Mesenchymal stem cell (in vitro differentiated cells and primary cell): ENCODE results near the gene VIL1.

Experiments used
- DNase-seq: peaks from one replicate; pipeline ENCODE4 v3.0.0-alpha.2; 2013
- H2AFZ ChIP-seq: one replicate; pipeline ENCODE4 v1.6.1; 2013; ENCODE audit warnings: low read depth, mild to moderate bottlenecking, control low read depth, inconsistent platforms, low read length, moderate library complexity
- H2AK5ac ChIP-seq: 2 replicates; pipeline ENCODE4 v1.6.1; 2013; ENCODE audit warnings: low read length, moderate library complexity, mild to moderate bottlenecking, inconsistent platforms; ENCODE audit not compliant: severe bottlenecking
- H2BK120ac ChIP-seq: one replicate; pipeline ENCODE4 v1.6.1; 2013; ENCODE audit warnings: low read depth, mild to moderate bottlenecking, inconsistent platforms, low read length, moderate library complexity
- H2BK12ac ChIP-seq, 2 experiments: one replicate each; pipeline ENCODE4 v1.6.1; 2013; ENCODE audit warnings: inconsistent platforms in 2 of 2, low read length in 2 of 2, mild to moderate bottlenecking in 2 of 2, moderate library complexity in 2 of 2, control low read depth in 1 of 2
- H2BK15ac ChIP-seq: one replicate; pipeline ENCODE4 v1.6.1; 2013; ENCODE audit warnings: mild to moderate bottlenecking, low read depth, inconsistent platforms; ENCODE audit not compliant: poor library complexity, severe bottlenecking
- H2BK5ac ChIP-seq: 2 replicates; pipeline ENCODE4 v1.6.1; 2013; ENCODE audit warnings: low read depth, mild to moderate bottlenecking, low read length, control low read depth, inconsistent platforms; ENCODE audit not compliant: poor library complexity, severe bottlenecking
- H3K14ac ChIP-seq, 2 experiments: one replicate each; pipeline ENCODE4 v1.6.1; 2013; ENCODE audit warnings: inconsistent platforms in 2 of 2, low read length in 2 of 2, control low read depth in 1 of 2, mild to moderate bottlenecking in 1 of 2, moderate library complexity in 1 of 2
- H3K18ac ChIP-seq, 2 experiments: one replicate each; pipeline ENCODE4 v1.6.1; 2013; ENCODE audit warnings: inconsistent platforms in 2 of 2, low read length in 2 of 2, control low read depth in 1 of 2, low read depth in 1 of 2, mild to moderate bottlenecking in 1 of 2
- H3K23ac ChIP-seq, 2 experiments: one replicate each; pipeline ENCODE4 v1.6.1; 2013; ENCODE audit warnings: inconsistent platforms in 2 of 2, low read length in 2 of 2, mild to moderate bottlenecking in 2 of 2, moderate library complexity in 2 of 2, control low read depth in 1 of 2
- H3K27ac ChIP-seq: 2 replicates; pipeline ENCODE4 v1.5.1; 2013; ENCODE audit warnings: mild to moderate bottlenecking, moderate library complexity, low read length, control low read depth, inconsistent platforms; ENCODE audit not compliant: poor library complexity, severe bottlenecking
- H3K27me3 ChIP-seq, 2 experiments: 2 replicates each; pipeline versions ENCODE4 v1.6.1 to v1.7.0; 2013; ENCODE audit warnings: low read length in 2 of 2, mild to moderate bottlenecking in 2 of 2, moderate library complexity in 2 of 2, control low read depth in 1 of 2, inconsistent platforms in 1 of 2; ENCODE audit not compliant: control insufficient read depth in 1 of 2, insufficient read depth in 1 of 2
- H3K36me3 ChIP-seq, 2 experiments: 2 replicates each; pipeline versions ENCODE4 v1.6.1 to v1.7.0; 2013; ENCODE audit warnings: low read length in 2 of 2, control low read depth in 1 of 2, inconsistent platforms in 1 of 2, low read depth in 1 of 2, mild to moderate bottlenecking in 1 of 2; ENCODE audit not compliant: insufficient read depth in 2 of 2, control insufficient read depth in 1 of 2
- H3K4ac ChIP-seq, 2 experiments: one replicate each; pipeline ENCODE4 v1.6.1; 2013; ENCODE audit warnings: inconsistent platforms in 2 of 2, low read length in 2 of 2, mild to moderate bottlenecking in 2 of 2, moderate library complexity in 2 of 2, control low read depth in 1 of 2, low read depth in 1 of 2
- H3K4me1 ChIP-seq: 2 replicates; pipeline ENCODE4 v1.6.1; 2013; ENCODE audit warnings: low read depth, low read length, control low read depth; ENCODE audit not compliant: control insufficient read depth, insufficient read depth
- H3K4me2 ChIP-seq: 2 replicates; pipeline ENCODE4 v1.6.1; 2013; ENCODE audit warnings: low read length, mild to moderate bottlenecking, inconsistent platforms; ENCODE audit not compliant: poor library complexity, severe bottlenecking
- H3K4me3 ChIP-seq, 2 experiments: 2 replicates each; pipeline versions ENCODE4 v1.5.1 to v1.7.0; 2013; ENCODE audit warnings: low read length in 2 of 2, mild to moderate bottlenecking in 2 of 2, control low read depth in 1 of 2, low read depth in 1 of 2; ENCODE audit not compliant: insufficient read depth in 1 of 2
- H3K79me1 ChIP-seq: replicated peaks from 2 replicates; pipeline ENCODE4 v1.6.1; 2013; ENCODE audit warnings: mild to moderate bottlenecking, control low read depth, low read length, inconsistent platforms; ENCODE audit not compliant: poor library complexity, severe bottlenecking
- H3K9ac ChIP-seq: 2 replicates; pipeline ENCODE4 v1.7.0; 2013; ENCODE audit warnings: mild to moderate bottlenecking, low read length, moderate library complexity
- H3K9me3 ChIP-seq: 2 replicates; pipeline ENCODE4 v1.7.0; 2013; ENCODE audit warnings: mild to moderate bottlenecking, low read length; ENCODE audit not compliant: control insufficient read depth
- H4K8ac ChIP-seq: one replicate; pipeline ENCODE4 v1.6.1; 2013; ENCODE audit warnings: inconsistent platforms, mild to moderate bottlenecking, low read length, moderate library complexity
- H4K91ac ChIP-seq: one replicate; pipeline ENCODE4 v1.6.1; 2013; ENCODE audit warnings: mild to moderate bottlenecking, low read length, inconsistent platforms
- WGBS: methylation state at CpG from one replicate; pipeline ENCODE4 v1.1.7; 2013; ENCODE audit warnings: mixed read lengths; 5-methylcytosine and 5-hydroxymethylcytosine counted together

VIL1 gene

DNA sequence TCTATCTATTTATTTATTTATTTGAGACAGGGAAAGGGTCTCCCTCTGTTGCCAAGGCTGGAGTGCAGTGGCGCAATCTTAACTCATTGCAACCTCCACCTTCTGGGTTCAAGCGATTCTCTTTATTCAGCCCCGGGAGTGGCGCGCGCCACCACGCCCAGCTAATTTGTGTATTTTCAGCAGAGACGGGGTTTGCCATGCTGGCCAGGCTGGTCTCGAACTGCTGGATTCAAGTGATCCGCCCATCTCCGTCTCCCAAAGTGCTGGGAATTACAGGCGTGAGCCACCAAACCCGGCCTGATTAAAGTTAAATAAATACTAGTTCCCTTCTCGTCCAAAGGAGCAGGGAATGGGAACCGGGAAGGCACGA lies 23.5 kb upstream of the VIL1 start:
- H3K4ac ChIP-seq: no peak overlapping the region
- H3K27me3 ChIP-seq: no peaks in the 10 kb centered on the region
- H4K8ac ChIP-seq: peak overlapping the region; percentile 93
- H3K14ac ChIP-seq: no peak overlapping the region
- H3K79me1 ChIP-seq: no peaks in the 10 kb centered on the region
- no peak overlapping the region for H2AK5ac ChIP-seq
- peaks cover 37% of the 10 kb centered on the region for H3K4me1 ChIP-seq
- H2BK15ac ChIP-seq: no peak overlapping the region
- H2AFZ ChIP-seq: peak overlapping the region; percentile 65
- H3K4me3 ChIP-seq: peak overlapping the region; percentile 25 to 84
- H3K23ac ChIP-seq: peak overlapping the region in 1 of 2 experiments; percentile 89
- no peaks in the 10 kb centered on the region for H3K9me3 ChIP-seq
- H3K27ac ChIP-seq: peak overlapping the region; percentile 62
- H3K36me3 ChIP-seq: no peaks in the 10 kb centered on the region
- peak overlapping the region; percentile 39 for H2BK120ac ChIP-seq
- H2BK12ac ChIP-seq: peak overlapping the region in 1 of 2 experiments; percentile 69
- peak overlapping the region in 1 of 2 experiments; percentile 72 for H3K18ac ChIP-seq
- H2BK5ac ChIP-seq: no peak overlapping the region
- H3K4me2 ChIP-seq: peak overlapping the region; percentile 85
- DNase-seq: no peak
- 18% methylated on average over 16 of the region's 16 CpGs for WGBS
- H3K9ac ChIP-seq: peak overlapping the region; percentile 93
- no peak overlapping the region for H4K91ac ChIP-seq

DNA sequence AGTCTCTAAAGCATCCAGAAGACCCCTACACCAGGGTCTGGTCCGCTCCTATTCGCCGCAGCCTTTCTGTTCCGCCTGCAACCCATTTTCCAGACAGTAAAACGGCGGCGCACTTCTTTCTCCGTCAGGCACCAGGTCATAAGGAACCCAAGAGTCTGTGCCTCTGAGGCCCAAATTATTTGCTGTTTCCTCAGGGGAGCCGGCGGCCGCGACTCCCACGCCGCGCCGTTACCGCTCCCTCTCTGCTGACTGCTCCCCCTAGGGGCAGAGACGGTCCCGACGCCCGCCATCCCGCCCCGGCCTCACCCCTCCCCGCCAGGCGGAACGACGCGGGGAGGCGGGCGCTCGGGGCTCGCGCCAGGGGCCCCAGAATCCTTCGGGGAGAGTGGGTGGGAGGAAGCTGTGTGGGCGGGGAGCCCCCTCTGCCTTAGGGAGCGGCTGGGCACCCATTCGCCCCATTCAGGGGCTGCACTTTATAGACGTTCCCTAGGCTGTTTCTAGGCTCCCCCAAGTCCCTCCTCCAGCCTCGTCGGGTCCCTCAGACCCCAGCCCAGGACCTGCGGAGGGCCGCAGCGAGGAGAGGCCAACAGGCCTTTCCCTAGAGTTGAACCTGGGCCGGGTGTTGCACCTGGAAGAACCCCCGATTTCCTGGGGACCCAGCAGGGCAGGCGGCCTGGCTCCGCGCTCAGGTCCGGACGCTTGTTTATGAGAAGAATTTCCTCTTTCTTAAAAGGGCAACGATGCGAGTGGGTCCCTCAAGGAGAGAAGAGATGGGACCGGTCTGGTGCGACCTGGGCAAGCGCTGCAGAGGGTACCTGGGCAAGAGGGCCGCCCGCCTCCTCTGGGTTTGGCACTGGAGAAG lies 22.9 kb upstream of the VIL1 start:
- H3K9ac ChIP-seq: peak overlapping the region; percentile 93
- H4K91ac ChIP-seq: peak overlapping the region; percentile 85
- H4K8ac ChIP-seq: peak overlapping the region; percentile 93
- no peaks in the 10 kb centered on the region for H3K27me3 ChIP-seq
- no peak overlapping the region for H2AK5ac ChIP-seq
- H3K79me1 ChIP-seq: no peaks in the 10 kb centered on the region
- peak; percentile 98 for DNase-seq
- peak overlapping the region; percentile 85 for H3K4me2 ChIP-seq
- H3K36me3 ChIP-seq: no peaks in the 10 kb centered on the region
- peak overlapping the region; percentile 98 for H3K27ac ChIP-seq
- H3K14ac ChIP-seq: peak overlapping the region in 1 of 2 experiments; percentile 78
- H3K23ac ChIP-seq: peak overlapping the region in 1 of 2 experiments; percentile 89
- H3K4me3 ChIP-seq: peak overlapping the region; percentile 69 to 84
- peak overlapping the region; percentile 90 to 93 for H3K4ac ChIP-seq
- H2BK5ac ChIP-seq: peak overlapping the region; percentile 93
- WGBS: under 1% methylated on average over 41 of the region's 57 CpGs
- peak overlapping the region; percentile 20 to 70 for H2BK12ac ChIP-seq
- no peaks in the 10 kb centered on the region for H3K9me3 ChIP-seq
- H2AFZ ChIP-seq: peak overlapping the region; percentile 65
- H2BK15ac ChIP-seq: peak overlapping the region; percentile 99
- H3K18ac ChIP-seq: peak overlapping the region; percentile 92 to 97
- peak overlapping the region; percentile 99 for H2BK120ac ChIP-seq
- H3K4me1 ChIP-seq: peaks cover 39% of the 10 kb centered on the region

GRCh38 chr2:218396688-218397462 lies 22.0 kb upstream of the VIL1 start:
- Histone ChIP-seq H3K4ac (peak overlapping the region; percentile 90 to 93), H2BK120ac (peak overlapping the region; percentile 99), H3K23ac (peak overlapping the region in 1 of 2 experiments; percentile 60), H2BK15ac (peak overlapping the region; percentile 44), H4K8ac (peak overlapping the region; percentile 89), H2AFZ (peak overlapping the region; percentile 63), H2BK12ac (peak overlapping the region; percentile 20 to 95), H3K4me2 (peak overlapping the region; percentile 60), H3K79me1 (no peaks in the 10 kb centered on the region), H3K27me3 (no peaks in the 10 kb centered on the region), H3K36me3 (peaks cover 0 to 6% of the 10 kb centered on the region in 2 experiments), H3K18ac (peak overlapping the region; percentile 92 to 97), H3K4me1 (peaks cover 47% of the 10 kb centered on the region), H2BK5ac (peak overlapping the region; percentile 93), H2AK5ac (peak overlapping the region; percentile 71), H4K91ac (peak overlapping the region; percentile 85), H3K4me3 (peak overlapping the region; percentile 69 to 84), H3K9ac (peak overlapping the region; percentile 93), H3K27ac (peak overlapping the region; percentile 98), H3K14ac (peak overlapping the region in 1 of 2 experiments; percentile 57), H3K9me3 (no peaks in the 10 kb centered on the region)
- DNase-seq: peak; percentile 79
- WGBS: 1% methylated on average over 24 of the region's 27 CpGs
